ENCODE results near the gene CMBL. TPM values are rescaled to one million over a fixed set of nuclear protein-coding genes. Genes with fewer than 3 reads are reported as not detected.

The CMBL gene
- total RNA-seq, 2 donors from 2014 or later, result 123 to 186 TPM

DNA sequence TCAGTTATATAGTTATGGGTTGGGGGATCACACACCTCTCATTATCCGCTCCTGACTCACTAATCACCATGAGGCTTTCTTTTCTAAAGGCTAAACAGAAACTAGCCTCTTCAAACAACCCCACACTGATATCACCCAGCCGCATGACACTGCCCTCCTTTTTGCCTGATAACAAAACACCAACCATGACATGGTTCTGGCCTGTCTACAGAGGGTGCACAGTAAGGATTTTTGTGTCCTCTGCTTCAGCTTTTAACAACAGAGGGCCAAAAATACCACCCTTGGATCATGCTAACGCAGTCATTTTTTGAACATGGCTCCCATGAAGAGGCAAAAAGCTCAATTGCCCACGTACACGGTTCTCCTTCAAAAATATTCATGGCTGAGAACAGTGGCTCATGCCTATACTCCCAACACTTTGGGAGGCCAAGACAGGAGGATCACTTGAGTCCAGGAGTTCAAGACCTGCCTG, 4.0 kb downstream of the CMBL start:
- Histone ChIP-seq H3K4me3 (no peak overlapping the region), H3K4me1 (peaks cover 6% of the 10 kb centered on the region), H3K27me3 (no peaks in the 10 kb centered on the region), H3K9ac (ENCODE audit: low read depth in 2 of 2, low read length in 2 of 2) (peak overlapping the region in 1 of 2 donors; percentile 28), H3K27ac (peak overlapping the region; percentile 79), H3K36me3 (no peaks in the 10 kb centered on the region), H3K9me3 (no peaks in the 10 kb centered on the region)
- intact Hi-C loops (cut with DNase I), result no loop called here
- no peak for DNase-seq
- TF ChIP-seq CTCF (IDR thresholded peaks at IDR 0.05), result no peak

DNA sequence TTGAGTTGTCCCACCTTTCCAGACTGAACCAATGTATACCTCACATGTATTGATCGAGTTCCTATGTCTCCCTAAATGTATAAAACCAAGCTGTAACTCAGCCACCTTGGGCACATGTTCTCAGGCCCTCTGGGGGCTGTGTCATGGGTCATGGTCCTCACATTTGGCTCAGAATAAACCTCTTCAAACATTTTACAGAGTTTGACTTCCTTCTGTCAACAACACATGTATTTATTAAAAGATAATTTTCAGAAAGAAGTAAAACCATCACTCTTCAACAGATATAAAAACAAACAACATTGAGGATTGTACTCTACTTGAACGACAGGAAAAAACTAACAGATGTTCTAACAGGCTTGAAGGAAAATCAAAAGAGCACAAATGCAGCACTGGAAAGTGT, 4.5 kb downstream of the CMBL start:
- Histone ChIP-seq H3K27ac (peak overlapping the region; percentile 79), H3K9me3 (no peaks in the 10 kb centered on the region), H3K36me3 (no peaks in the 10 kb centered on the region), H3K27me3 (no peaks in the 10 kb centered on the region), H3K4me3 (no peak overlapping the region), H3K9ac (ENCODE audit: low read depth in 2 of 2, low read length in 2 of 2) (no peak overlapping the region), H3K4me1 (peaks cover 6% of the 10 kb centered on the region)
- DNase-seq, result no peak
- intact Hi-C loops (cut with DNase I), result no loop called here
- no peak for TF ChIP-seq CTCF (IDR thresholded peaks at IDR 0.05)

DNA sequence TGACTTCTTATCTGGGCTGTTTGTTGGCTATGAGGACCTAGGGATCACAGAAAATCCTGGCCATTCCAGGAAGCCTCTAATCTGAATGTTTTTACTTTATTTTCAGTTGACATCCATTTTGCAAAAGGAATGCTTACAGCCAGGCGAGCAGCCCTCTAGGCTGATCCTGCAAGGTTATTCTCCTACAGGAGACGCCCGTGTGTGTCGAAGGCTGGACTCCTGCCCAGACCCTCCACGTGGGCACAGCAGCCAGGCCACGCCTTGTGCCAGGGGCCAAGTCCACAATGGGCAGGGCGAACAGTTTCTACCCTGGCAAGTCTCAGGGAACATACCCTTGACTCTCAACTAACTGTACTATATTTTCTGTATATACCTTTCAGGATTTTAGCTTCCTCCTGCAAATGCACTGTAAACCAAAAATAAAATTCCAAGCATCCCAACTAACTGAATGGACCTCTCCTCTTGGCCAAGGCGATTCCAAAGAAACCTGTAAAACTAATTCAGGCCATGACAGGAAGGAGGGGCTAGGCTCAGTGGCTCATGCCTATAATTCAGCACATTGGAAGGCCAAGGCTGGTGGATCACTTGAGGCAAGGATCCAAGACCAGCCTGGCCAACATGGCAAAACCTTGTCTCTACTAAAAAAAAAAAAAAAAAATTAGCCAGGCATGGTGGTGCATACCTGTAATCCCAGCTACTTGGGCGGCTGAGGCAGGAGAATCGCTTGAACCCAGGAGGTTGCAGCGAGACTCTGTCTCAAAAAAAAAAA, 5.7 kb downstream of the CMBL start:
- Histone ChIP-seq H3K9me3 (no peaks in the 10 kb centered on the region), H3K4me3 (no peak overlapping the region), H3K27me3 (no peaks in the 10 kb centered on the region), H3K4me1 (peaks cover 6% of the 10 kb centered on the region), H3K27ac (peak overlapping the region; percentile 79), H3K9ac (ENCODE audit: low read depth in 2 of 2, low read length in 2 of 2) (peak overlapping the region in 1 of 2 donors; percentile 73), H3K36me3 (no peaks in the 10 kb centered on the region)
- peak; percentile 96 for DNase-seq
- no peak for TF ChIP-seq CTCF (IDR thresholded peaks at IDR 0.05)
- intact Hi-C loops (cut with DNase I), result no loop called here

DNA sequence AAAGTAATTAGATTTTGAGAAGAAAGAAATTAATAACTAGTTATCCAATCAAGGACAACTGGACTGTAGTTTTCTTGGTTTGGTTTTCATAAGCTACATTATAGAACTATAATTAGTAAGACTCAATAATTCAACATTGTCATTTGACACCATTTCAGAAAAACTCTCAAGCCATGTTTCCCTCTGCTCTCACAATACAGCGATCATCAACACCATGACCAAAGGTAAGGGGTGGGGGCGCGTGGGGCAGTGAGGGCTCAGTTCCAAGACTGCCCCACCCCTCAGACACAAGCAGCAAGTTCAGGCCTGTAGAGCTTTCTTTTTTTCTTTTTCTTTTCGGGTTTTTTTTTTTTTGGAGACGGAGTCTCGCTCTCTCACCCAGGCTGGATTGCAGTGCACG, 6.4 kb downstream of the CMBL start:
- peaks cover 6% of the 10 kb centered on the region for H3K4me1 ChIP-seq
- peak; percentile 71 for DNase-seq
- intact Hi-C loops (cut with DNase I), result no loop called here
- H3K36me3 ChIP-seq, result no peaks in the 10 kb centered on the region
- no peak overlapping the region for H3K4me3 ChIP-seq
- TF ChIP-seq CTCF (IDR thresholded peaks at IDR 0.05), result no peak
- H3K9me3 ChIP-seq, result no peaks in the 10 kb centered on the region
- no peaks in the 10 kb centered on the region for H3K27me3 ChIP-seq
- peak overlapping the region in 1 of 2 donors; percentile 73 for H3K9ac ChIP-seq (ENCODE audit: low read depth in 2 of 2, low read length in 2 of 2)
- H3K27ac ChIP-seq, result peak overlapping the region; percentile 79

DNA sequence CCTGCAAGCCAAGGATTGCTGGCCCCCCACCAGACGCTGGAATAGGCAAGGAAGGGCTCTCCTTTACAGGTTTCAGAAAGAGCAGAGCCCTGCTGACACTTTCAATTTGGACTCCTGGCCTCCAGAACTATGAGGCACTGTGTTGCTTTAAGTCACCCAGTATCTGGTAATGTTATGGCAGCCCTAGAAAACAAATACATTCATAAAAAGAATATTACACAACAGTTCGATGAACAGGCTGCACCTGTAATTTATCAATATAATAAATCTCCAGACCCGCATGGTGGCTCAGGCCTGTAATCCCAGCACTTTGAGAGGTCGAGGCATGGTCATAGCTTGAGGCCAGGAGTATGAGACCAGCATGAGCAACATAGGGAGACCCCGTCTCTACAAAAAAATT, 7.5 kb downstream of the CMBL start:
- H3K9me3 ChIP-seq, result no peaks in the 10 kb centered on the region
- no peak overlapping the region for H3K27ac ChIP-seq
- intact Hi-C loops (cut with DNase I), result no loop called here
- H3K4me1 ChIP-seq, result peaks cover 6% of the 10 kb centered on the region
- no peak overlapping the region for H3K4me3 ChIP-seq
- DNase-seq, result no peak
- no peaks in the 10 kb centered on the region for H3K36me3 ChIP-seq
- no peak for TF ChIP-seq CTCF (IDR thresholded peaks at IDR 0.05)
- H3K27me3 ChIP-seq, result no peaks in the 10 kb centered on the region
- H3K9ac ChIP-seq (ENCODE audit: low read depth in 2 of 2, low read length in 2 of 2), result no peak overlapping the region

Measured in colonic mucosa (tissue), 4 donors.